RWPE2 (cell line): Measurements from ENCODE around the gene CLTCL1.

Experiments used
- ATAC-seq: fragments of 200-7000 bp; cut with Tn5 transposase; 3 replicates; pipeline ENCODE4 v1.9.1; 2021; ENCODE audit warnings: low read depth
- DNase-seq: peaks from one replicate; pipeline ENCODE4 v3.0.0-alpha.2; 2020; ENCODE audit warnings: low spot score
- H3K27ac ChIP-seq: fragments of 450-650 bp; 2 replicates; pipeline ENCODE4 v1.5.1; 2017; ENCODE audit warnings: mild to moderate bottlenecking; ENCODE audit not compliant: poor library complexity, severe bottlenecking
- H3K27me3 ChIP-seq: fragments of 250-450 bp; sonication (Bioruptor Pico); 2 replicates; pipeline ENCODE4 v1.5.1; 2021; ENCODE audit warnings: mild to moderate bottlenecking, moderate library complexity; ENCODE audit not compliant: insufficient read depth, poor library complexity, severe bottlenecking
- H3K36me3 ChIP-seq: fragments of 250-450 bp; sonication (Bioruptor Pico); 2 replicates; pipeline ENCODE4 v1.5.1; 2020; ENCODE audit warnings: low read depth, mild to moderate bottlenecking, moderate library complexity
- H3K4me1 ChIP-seq: fragments of 250-450 bp; sonication (Bioruptor Pico); 2 replicates; pipeline ENCODE4 v1.5.1; 2021; ENCODE audit warnings: mild to moderate bottlenecking, moderate library complexity; ENCODE audit not compliant: insufficient read depth, poor library complexity, severe bottlenecking
- H3K4me3 ChIP-seq: fragments of 250-450 bp; sonication (Bioruptor Pico); 2 replicates; pipeline ENCODE4 v1.5.1; 2021; ENCODE audit warnings: mild to moderate bottlenecking, moderate library complexity; ENCODE audit not compliant: severe bottlenecking
- H3K9me3 ChIP-seq: fragments of 250-450 bp; sonication (Bioruptor Pico); 2 replicates; pipeline ENCODE4 v1.5.1; 2021; ENCODE audit warnings: mild to moderate bottlenecking, moderate library complexity; ENCODE audit not compliant: severe bottlenecking
- TF ChIP-seq, protein P1 (sequence below): fragments of 450-650 bp; IDR thresholded peaks from one replicate; pipeline ENCODE4 v1.5.1; 2017; ENCODE audit warnings: mild to moderate bottlenecking, moderate library complexity; ENCODE audit not compliant: poor library complexity, severe bottlenecking

Gene CLTCL1

DNA sequence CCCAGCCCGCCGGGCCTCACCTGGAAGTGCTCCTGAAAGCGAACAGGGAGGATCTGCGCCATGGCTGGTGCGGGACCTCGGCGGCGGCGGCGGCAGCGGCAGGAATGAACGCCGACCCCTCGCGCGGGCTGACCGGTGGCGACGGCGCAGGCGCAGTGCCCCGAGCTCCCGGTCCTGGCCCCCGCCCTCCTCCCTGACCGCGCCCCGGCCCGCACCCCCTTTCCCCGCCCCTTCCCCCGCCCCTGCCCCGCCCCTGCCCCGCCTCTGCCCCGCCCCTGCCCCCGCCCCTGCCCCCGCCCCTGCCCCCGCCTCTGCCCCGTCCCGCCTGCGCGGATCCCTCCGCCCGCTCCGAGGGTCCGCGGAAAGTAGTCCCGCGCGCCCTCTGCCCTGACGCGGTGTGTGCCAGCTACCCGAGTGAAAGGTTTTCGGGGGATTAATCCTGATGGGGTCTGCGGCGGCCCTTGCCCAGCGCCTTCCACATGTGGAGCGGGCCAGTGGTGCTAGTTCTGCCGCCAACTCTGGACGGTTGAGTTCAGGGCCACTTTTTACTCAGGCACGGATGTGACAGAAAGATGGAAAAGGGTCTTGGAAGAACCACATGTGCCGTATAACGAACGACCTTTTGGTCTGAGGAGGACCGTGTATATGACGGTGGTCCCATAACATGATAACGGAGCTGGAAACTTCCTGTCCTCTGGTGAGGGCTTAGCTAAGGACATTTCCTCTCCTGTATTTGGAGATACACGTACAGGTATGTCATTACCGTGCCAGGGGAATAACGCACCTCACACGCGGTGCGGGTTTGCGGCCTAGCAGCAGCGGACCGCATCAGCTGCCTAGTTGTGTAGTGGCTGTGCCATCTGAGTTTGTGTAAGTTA is at the start of gene CLTCL1:
TSS of gene CLTCL1 (minus strand) at position 140 of the 878 bp plus-strand sequence. CDS start at position 62, 78 bp downstream.
- Histone ChIP-seq H3K4me3 (peak within 1 kb of the TSS; percentile 75), H3K4me1 (peaks cover 28% of the 10 kb centered on the region), H3K27me3 (no peaks in the 10 kb centered on the region), H3K9me3 (no peaks in the 10 kb centered on the region), H3K36me3 (no peaks in the 10 kb centered on the region), H3K27ac (peak within 1 kb of the TSS; percentile 83)
- peak; percentile 31 for ATAC-seq
- peak; percentile 74 for DNase-seq
- TF ChIP-seq, protein P1, sequence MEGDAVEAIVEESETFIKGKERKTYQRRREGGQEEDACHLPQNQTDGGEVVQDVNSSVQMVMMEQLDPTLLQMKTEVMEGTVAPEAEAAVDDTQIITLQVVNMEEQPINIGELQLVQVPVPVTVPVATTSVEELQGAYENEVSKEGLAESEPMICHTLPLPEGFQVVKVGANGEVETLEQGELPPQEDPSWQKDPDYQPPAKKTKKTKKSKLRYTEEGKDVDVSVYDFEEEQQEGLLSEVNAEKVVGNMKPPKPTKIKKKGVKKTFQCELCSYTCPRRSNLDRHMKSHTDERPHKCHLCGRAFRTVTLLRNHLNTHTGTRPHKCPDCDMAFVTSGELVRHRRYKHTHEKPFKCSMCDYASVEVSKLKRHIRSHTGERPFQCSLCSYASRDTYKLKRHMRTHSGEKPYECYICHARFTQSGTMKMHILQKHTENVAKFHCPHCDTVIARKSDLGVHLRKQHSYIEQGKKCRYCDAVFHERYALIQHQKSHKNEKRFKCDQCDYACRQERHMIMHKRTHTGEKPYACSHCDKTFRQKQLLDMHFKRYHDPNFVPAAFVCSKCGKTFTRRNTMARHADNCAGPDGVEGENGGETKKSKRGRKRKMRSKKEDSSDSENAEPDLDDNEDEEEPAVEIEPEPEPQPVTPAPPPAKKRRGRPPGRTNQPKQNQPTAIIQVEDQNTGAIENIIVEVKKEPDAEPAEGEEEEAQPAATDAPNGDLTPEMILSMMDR, result no peak

DNA sequence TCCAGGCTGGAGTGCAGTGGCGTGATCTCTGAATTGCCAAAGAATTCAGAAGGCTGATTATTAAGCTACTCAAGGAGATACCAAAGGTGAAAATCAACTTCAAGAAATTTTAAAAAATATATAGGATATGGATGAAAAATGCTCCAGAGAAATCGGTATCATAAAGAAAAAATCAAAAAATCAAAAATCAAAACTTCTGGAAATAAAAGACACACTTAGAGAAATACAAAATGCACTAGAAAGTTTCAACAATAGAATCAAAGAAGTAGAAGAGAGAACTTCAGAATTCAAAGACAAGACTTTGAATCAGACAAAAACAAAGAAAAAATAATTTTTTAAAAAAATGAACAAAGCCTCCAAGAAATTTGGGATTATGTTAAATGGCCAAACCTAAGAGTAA is 45.6 kb upstream of the CLTCL1 start:
- Histone ChIP-seq H3K4me1 (no peaks in the 10 kb centered on the region), H3K36me3 (peaks cover 86% of the 10 kb centered on the region), H3K9me3 (peaks cover 19% of the 10 kb centered on the region), H3K4me3 (no peak overlapping the region), H3K27ac (no peak overlapping the region), H3K27me3 (no peaks in the 10 kb centered on the region)
- TF ChIP-seq, protein P1, result no peak
- DNase-seq (no peak), ATAC-seq (no peak)

DNA sequence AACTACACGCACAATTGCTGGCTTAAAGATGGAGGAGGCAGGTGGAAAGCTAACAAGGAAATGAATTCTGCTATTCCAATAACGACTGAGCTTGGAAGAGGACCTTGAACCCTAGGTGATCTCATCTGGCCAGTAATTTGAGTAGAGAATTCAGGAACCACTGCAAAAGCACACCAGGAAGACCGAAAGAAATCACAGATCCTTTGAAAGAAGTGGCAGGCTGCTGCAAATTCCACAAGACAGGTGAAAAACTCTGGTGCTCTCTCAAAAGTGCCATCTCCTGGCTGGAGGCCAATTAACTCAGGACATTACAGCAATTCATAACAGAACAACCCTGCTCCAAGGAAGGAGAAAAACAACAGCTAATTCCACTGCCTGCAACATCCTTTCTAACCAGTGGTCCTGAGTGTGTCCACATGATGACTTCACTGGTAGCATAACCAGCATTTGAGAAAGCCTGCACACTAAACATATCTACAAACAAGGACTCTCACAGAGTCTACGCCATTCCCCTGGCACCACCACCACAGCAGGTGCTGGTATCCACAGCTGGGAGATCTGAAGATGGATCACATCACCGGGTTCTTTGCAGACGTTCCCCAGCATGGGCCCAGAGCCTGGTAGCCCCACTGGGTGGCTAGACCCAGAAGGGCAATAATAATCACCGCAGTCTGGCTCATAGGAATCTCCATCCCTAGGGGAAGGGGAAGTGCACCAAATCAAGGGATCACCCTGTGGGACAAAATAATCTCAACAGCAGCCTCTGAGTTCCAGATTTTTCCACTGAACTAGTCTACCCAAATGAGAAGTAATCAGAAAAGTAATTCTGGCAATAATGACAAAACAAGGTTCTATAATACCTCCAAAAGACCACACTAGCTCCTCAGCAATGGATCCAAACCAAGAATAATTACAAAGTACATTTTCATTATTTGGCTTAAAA is 44.9 kb upstream of the CLTCL1 start:
- H3K9me3 ChIP-seq, result peaks cover 19% of the 10 kb centered on the region
- ATAC-seq (no peak), DNase-seq (no peak)
- TF ChIP-seq, protein P1, result no peak
- no peak overlapping the region for H3K4me3 ChIP-seq
- H3K27me3 ChIP-seq, result no peaks in the 10 kb centered on the region
- H3K27ac ChIP-seq, result no peak overlapping the region
- H3K4me1 ChIP-seq, result no peaks in the 10 kb centered on the region
- H3K36me3 ChIP-seq, result peaks cover 82% of the 10 kb centered on the region

DNA sequence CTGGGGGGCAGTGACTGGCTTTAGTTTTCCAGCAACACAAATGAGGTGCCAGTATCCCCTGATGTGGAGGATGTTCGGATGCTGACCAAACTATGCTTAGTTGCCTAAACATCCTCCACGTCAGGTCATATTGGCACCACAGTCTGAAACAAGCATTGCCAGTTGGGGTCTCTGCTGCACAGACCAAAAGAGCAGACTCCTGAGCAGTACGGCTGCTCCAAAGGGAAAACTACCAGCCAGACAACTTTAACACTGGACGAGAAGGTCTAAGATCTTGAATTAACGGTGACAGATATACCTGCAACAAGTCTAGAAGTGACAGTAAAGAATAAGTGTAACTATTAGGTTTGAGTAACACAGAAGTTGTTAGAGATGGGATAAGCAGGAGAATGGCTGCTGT is 40.5 kb upstream of the CLTCL1 start:
- no peak overlapping the region for H3K27ac ChIP-seq
- ATAC-seq (no peak), DNase-seq (no peak)
- no peaks in the 10 kb centered on the region for H3K4me1 ChIP-seq
- no peak overlapping the region for H3K4me3 ChIP-seq
- no peaks in the 10 kb centered on the region for H3K27me3 ChIP-seq
- TF ChIP-seq, protein P1, result no peak
- H3K36me3 ChIP-seq, result peaks cover 62% of the 10 kb centered on the region
- peaks cover 8% of the 10 kb centered on the region for H3K9me3 ChIP-seq
